GM18507 (cell line): ENCODE data around the gene FANCC.
"Not testable (repeated sequence)": the region's sequence is repeated elsewhere in the genome, so short reads cannot be mapped to it uniquely, and the experiment has no call there.

Experiments used
- DNase-seq: peaks from one replicate; pipeline ENCODE4 v3.0.0; 2011; ENCODE audit warnings: low read depth; ENCODE audit not compliant: insufficient read length; ENCODE audit errors: extremely low spot score
- FAIRE-seq: peaks from 2 replicates; lab custom pipeline; 2011; peaks lifted over from hg19 to GRCh38; lab: Jason Lieb, UNC

Gene FANCC

DNA sequence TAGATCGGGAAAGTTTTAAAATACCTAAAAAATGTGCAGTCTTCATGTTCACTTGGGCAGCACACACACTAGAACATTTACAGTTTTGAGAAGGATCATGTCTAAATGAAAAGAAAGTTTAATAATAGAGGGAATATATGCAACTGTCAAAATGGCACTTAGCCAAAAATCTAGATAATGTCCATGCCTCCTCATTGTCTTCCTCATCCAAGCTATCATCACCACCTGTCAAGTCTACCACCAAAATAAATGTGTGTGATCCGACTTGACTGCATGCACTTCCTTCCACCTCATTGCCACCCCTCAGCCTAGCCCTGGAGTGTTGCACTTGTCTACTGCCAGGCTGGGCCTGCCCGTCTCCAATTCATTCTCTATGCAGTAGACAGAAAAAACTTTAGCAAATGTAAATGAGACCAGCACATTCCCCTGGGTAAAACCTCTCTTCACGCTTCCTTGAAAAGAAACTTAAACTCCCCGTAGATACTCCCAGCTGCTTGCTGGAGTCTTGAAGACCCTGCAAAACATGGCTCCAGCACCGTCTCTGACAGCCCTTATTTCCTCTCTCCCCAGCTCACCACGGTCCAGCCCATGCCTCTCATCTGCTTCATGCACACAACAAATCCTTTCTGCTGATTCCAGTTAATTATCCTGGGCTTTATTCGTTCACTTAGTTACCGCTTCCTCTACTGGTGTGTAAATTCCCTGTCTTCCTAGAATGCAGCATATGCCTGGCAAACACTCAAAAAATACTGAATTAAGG, 66.9 kb downstream of the FANCC start:
- FAIRE-seq, result no peak
- DNase-seq, result no peak

DNA sequence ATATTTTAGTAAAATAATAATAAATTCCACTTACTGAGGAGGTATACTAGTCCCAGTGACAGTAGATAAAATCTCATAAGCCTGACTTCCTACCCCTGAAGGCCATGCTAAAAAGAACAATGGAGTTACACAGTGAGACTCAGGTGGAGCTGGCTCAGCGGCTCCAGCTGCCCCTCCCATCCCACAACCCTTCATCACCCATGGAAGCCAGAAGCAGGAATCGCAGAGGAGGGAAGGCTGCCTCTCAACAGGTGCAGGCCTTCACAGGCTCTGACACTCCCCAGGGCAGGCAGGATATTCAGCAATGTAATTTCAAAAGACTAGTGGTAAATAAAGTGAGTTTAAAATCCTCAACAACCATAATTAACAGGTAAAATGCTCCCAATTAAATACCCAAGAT, 67.5 kb downstream of the FANCC start:
- no peak for DNase-seq
- no peak for FAIRE-seq

DNA sequence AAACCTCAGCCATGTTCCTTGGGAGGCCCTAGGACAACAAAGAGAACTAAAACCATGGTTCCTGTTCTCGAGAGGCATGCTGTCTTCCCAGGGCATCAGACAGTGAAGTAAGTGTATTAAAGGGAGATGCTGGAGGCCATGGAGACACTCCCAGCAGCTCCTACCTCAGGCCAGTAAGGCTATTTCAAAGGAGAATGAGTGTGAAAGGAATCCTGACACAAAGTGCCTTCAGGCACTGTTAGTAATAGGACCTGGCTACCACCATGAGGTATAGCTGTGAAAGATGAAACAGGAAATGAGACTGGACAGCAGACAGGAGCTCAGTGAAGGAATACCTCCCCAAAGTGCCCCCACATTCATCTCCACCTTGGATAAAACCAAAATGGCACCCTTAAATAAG, 71.0 kb downstream of the FANCC start:
- no peak for FAIRE-seq

DNA sequence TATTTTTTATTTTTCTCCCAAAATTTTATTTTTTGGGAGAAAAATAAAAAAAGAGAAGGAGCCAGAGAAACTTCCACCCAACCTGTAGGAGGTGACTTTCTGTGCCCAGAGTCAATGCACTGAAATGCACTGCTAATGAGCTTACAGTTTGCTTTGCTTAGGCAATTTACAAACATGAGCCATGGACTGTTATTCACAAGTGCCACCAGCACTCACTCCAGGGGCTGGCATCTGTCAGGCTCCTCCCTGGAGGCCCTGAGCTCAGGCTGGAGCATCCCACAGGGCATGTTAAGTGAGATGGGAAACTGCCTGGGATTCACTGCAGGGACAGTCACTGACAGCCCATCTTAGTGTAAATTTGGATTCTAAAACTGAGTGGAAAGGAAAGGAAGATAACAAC, 74.9 kb downstream of the FANCC start:
- no peak for FAIRE-seq
- no peak for DNase-seq

More for the DNA sequence above, 71.0 kb downstream of the FANCC start:
- DNase-seq, result no peak

DNA sequence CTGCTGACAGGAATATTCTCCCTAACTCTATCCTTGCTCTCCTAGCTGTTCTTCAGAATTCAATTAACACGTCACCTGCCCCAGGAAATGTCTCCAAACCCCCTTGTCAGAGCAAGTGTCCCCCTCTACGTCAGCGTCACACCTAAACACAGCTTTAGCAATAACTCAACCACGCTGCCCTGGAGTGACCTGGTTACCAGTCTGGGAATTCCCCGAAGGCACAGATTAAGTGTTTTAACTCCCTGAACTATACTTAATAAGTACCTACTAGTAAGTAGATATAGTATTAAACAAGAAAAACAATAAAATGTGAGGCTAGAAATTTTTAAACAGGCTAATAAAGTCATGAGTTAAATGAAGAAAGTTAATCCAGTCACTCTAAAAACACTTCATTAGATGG, 78.4 kb downstream of the FANCC start:
- FAIRE-seq (no peak), DNase-seq (no peak)

DNA sequence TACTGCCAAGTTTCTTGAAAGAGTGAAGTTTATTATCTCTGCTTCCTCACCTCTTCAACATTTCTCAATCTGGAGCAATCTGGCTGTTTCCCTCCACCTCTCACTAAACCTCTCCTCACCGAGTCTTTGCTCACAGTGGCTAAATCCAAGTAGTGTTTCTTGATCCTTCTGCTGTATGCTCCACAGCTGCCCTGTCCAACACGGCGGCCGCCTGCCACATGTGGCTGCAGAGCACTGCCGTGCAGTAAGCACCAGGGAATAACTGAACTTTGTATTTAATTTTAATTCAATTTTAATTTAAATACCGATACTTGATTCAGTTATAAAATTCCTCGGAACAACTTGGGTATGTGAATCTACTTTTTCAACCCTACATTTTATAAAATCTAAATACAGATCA, 80.2 kb downstream of the FANCC start:
- DNase-seq, result no peak
- no peak for FAIRE-seq

DNA sequence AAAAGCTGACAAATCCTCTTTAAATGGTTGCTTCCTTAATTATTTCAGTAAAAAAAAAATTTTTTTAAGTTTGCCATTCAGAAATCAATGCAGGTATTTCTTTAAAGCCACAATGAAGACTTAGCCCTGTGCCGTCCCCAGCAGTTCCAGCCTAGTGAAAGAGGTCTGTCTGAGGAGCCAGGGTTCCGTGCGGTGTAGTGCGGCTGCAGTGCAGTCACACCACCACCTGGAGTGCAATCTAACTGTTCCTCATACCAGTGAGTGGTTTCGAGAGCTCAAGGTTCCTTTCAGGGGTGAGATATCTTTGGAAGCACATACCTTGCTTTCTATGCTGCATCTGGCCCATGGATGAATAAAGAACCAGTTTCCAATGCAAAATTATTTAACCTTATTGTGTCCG, 87.5 kb downstream of the FANCC start:
- FAIRE-seq (no peak), DNase-seq (no peak)

DNA sequence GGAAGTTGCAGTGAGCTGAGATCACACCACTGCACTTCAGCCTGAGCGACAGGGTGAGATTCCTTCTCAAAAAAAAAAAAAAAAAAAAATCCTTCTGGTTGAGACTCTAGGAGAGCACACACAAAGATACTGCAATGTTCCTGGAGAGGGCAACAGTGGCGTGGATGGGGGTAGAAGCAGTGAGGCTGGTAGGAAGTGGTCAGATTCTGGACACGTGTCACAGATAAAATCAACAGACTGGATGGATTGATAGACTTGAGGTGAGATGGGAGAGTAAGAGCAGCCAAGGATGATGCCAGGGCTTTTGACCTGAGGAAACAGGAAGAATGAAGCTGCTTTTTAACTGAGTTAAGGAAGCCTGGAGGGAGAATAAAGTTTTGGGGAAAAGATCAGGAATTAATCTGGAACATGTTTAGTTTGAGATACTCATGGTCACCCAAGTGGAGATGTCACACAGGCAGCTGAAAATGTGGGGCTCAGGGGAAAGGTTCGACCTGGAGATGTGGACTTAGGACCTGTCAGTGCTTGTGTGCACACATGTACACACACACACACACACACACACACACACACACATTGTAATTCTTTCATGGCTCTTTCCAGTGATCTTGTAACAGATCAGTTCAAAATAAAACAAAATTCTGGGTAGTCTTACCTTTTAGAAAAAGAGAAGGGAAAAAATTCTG, 88.1 kb downstream of the FANCC start:
- FAIRE-seq, result no peak

DNA sequence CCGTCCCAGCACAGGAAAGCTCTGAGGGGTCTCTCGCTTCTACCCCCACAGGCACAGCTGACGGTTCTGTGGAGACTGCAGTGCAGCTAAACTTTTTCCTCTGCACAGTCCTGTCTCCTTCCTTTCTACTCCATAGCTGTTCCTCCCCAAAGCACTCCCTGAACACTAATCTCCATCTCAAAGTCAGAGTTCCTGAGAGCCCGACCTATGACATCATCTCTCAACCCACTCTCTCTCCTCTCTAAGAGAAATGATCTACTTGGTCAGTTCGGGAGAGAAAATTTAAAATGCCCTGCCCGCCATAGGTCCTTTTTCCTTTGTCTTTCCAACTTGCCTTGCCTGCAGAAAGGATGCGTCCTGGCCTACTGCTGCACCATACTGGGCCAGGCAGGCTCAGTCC, 90.6 kb downstream of the FANCC start:
- FAIRE-seq, result no peak
- no peak for DNase-seq

More for the DNA sequence above, 88.1 kb downstream of the FANCC start:
- DNase-seq, result no peak

DNA sequence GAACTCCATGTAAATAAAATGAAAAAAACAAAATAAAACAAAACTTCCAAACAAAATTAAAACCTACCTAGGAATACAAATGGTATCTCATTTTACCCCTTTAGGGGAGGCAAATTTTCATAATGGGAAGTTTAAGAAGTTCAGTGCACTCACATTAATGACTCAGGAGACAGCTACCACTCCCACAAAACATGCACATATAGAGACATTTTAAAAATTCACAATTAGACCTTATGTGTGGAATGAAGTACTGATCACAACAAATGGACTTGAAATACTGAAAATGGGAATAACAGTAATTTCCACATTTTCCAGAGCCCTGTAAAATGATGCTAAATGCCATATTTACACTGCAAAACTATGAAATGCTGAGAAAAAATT, 91.8 kb downstream of the FANCC start:
- DNase-seq (no peak), FAIRE-seq (no peak)

DNA sequence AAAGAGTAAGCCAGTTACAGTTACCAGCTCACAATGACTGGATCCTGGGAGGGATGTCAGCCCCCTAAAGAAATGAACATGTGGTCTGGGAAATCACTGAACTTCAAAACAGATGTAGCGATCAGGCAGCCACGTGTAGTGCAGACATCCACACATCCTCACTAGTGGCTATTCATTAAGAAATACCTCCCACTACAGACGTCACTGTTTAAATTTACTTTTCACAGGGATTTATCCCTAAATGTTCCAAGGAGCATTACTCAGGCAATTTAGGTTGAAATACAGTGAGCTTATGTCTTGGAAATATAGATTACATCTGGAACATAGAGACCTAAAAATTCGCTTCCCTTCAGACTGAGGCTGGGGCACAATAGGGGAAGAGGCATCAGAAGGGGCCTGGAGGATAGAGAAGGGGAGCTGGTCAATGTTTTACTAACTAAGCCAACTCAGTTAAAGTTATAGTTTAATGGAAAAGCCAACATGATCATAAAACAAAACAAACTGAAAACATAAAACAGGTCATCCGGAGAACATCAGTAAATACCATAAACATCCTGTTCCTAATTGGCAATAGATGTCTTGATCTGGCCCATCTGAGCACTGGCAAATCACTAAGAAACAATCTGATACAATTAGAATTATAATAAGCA, 92.3 kb downstream of the FANCC start:
- no peak for DNase-seq
- FAIRE-seq, result peak; percentile 18

DNA sequence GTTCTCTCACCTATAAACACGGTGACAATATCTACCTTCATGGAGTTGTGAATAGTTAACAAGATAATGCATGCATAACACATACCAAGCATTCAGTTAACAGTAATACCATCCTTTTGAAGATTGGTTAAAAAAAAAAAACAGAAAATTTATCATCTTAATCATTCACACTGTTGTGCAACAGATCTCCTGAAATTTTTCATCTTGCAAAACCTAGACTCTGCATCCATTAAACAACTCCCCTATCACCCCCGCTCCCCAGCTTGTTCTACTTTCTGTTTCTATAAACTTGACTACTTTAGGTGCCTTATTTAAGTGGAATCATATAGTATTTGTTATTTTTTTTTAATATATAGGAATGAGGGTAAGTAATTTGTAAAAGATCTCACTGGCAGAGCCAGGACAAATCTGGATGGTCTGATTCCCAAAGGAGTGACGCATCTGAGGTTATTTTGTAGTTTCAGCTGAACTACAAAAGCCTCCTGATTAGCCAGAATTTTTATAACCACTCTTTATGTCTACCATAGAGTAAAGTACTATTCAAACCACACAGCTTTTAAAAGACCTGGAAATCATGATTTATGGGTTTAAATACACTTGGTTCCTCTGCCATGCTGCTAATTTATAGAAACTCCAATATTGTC, 93.0 kb downstream of the FANCC start:
- FAIRE-seq, result no peak

DNA sequence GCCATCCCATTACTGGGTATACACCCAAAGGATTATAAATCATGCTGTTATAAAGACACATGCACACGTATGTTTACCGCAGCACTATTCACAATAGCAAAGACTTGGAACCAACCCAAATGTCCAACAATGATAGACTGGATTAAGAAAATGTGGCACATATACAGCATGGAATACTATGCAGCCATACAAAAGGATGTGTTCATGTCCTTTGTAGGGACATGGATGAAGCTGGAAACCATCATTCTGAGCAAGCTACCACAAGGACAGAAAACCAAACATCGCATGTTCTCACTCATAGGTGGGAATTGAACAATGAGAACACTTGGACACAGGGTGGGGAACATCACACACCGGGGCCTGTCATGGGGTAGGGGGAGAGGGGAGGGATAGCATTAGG, 97.2 kb downstream of the FANCC start:
- DNase-seq, FAIRE-seq: not testable (repeated sequence)

More for the DNA sequence above, 93.0 kb downstream of the FANCC start:
- no peak for DNase-seq

DNA sequence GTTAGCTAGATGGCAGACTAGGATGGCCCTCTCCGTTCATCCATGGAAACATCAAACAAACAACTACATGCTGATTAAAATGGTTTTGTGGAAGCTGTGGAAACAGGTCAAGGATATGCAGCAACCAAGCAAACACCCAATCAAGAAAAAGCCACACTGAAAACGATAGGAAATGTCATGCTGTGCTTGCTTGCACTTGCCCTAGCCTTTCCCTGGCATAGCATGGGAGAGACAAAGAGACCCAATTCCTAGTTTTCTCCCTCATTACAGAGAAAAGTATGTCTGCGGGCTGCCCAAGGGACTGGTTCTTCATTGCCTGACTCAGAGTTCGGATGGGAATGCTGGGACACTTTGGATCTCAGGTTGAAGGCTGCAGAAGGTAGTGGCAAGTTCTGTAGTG, 98.7 kb downstream of the FANCC start:
- no peak for FAIRE-seq
- DNase-seq, result no peak

DNA sequence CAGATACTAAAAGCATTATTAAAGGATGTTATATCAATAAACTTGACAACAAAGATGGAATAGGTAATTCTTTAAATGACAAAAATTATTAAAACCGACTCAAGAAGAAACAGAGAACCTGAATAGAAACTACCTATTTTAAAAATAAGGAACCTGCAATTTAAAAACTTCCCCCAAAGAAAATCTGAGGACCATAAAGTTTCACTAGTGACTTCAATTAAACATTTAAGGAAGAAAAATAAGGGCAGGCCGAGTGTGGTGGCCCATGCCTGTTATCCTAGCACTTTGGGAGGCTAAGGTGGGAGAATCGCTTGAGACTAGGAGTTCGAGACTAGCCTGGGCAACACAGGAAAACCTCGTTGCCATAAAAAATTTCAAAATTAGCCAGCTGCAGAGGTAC, 99.6 kb downstream of the FANCC start:
- FAIRE-seq, result no peak
- DNase-seq, result no peak

DNA sequence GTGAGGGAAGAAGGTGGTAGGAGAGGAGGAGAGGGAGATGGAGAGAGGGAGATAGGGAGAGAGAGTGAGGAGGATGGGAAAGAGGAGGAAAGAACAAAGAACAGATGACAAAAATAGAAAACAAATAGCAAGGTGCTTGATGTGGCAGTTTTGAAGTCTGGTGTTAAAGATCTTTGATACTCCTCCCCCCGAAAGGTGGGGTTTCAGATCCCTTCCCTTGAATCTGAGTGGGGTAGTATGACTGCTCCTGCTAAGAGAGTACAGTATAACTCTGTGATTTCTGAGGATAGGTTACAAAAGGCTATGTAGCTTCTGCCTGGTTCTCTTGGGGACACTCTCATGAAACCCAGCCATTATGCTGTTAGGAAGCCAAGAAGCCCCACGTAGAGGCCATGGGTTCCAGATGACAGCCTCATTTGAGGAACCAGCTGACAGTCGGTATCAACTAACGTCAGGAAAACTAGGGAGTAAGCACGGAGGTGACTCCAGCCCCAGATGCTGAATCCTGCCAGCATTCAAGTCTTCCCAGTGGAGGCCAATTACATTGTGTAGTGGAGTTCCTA, 102.1 kb downstream of the FANCC start:
- no peak for DNase-seq
- no peak for FAIRE-seq

DNA sequence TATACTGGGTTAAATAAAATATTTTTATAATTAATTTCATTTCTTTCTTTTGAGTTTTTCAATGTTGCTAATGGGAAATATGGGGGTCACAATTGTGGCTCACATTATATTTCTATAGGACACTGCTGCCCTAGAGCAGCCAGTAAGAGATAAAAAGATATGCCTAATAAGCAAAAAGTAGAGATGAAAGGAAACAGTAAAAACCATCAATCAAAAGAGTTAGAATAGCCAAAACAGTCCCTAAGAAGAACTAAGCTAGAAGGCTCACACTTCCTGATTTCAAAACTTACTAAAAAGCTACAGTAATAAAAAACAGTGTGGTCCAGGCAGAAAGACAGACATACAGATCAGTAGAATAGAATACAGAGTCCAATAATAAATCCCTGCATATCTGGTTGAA, 104.4 kb downstream of the FANCC start:
- FAIRE-seq, result no peak
- DNase-seq, result no peak

DNA sequence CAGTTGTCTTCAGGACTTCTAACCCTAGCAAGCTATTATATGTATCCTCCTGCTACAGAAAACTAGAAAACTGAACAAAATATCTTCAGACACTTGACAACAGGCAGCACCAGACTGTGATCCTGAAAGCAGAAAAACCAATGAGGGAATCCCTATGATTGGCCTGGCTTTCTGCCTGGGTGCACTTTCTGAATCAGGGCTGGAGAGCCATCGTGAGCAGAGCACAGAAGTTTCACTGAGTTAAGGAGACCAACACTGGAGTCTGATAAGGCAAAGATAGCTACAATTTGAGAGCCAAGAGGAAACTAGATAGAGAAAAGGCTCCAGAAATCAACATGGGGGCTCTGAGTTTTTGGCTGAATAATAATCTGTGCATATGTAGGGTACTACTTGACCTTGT, 106.5 kb downstream of the FANCC start:
- DNase-seq (no peak), FAIRE-seq (no peak)

DNA sequence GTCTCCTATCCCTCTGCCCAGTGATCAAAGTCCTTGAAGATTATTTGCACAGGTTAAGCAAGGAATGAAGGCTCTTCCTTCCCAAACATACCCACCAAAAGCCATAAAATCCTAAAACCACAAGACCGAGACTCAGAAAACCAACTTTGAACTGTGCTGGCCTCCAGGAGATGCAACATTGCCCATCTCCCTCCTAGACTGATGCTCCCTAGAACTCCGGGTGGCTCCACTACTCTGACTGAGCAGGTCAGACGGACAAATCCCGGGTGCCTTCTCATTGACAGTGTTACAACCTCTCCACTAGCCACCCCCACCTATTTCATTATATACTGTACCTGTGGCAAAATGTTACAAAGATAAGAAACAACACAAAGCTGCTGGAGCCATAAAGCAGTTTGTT, 110.1 kb downstream of the FANCC start:
- FAIRE-seq (no peak), DNase-seq (no peak)

DNA sequence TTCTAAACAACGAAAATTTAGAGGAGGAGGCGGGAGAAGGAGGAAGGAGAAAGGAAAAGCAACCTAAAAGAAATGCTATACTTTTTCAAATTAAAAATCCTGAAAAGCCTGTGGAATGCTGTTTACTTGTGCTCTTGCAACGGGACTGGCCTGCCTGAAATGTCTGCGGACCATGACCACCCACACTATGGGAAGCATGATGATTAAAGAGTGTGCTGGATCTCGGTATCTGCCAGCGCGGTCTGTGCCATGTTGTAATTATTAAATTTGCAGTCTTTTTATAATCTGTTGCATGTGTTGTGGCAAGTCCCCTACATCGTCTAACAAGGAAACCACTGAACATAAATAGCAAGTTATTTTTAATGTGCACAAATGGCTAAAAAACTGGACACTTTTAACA, 111.4 kb downstream of the FANCC start:
- FAIRE-seq (no peak), DNase-seq (no peak)
